HG03066 (cell line): Measurements from ENCODE around the gene TNNC1.

Experiments
- ATAC-seq: cut with Tn5 transposase; IDR thresholded peaks from one replicate; pipeline ENCODE4 v1.9.1; 2021; ENCODE audit warnings: low read depth; ENCODE audit not compliant: unreplicated experiment

The TNNC1 gene

DNA sequence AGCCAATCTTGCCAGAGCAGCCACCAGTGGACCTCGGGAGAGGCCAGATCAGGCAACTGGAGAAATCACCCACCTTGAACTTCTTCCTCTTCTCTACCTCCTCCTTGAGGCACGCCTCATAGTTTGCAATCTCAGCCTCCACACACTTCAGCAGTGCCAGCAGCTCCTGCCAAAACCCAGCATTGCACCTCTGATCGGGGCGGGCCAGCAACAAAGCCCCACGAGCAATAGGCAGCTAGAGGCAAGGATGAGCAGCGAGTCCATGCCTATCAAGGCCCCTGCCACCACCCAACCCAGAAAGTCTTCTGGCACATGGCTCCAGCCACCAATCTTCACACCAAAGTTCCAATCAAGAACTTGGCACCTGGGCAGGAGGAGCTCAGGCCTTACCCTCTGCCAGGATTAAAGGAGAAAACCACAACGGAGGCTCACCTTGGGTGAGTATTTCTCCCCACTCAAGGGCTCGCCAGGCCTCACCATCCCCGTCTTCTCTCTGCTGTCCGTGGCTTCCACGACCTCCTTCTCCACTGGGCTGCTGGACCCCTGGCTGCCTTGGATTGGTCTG lies 51.1 kb downstream of the TNNC1 start:
- ATAC-seq: no peak

DNA sequence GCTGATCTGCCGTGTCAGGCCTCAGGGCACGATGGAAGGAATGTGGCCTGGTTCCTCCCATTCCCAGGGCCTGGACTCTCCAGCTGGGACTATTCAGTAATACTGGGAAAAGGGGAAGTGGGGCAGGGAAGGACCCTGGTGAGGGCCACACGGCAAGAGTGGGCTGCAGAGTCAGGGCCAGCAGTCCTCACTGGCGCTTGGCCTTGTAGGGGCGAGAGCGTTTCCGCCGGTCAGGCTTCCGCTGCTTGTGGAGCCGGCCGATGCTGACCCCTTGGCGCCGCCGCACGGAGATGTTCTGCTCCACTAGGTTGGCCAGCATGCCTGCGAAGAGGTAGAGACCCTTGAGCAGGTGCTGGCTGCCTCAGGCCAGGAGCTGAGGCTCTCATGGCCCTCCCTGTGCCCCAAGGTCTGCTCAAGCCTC lies 51.7 kb downstream of the TNNC1 start:
- ATAC-seq: no peak

DNA sequence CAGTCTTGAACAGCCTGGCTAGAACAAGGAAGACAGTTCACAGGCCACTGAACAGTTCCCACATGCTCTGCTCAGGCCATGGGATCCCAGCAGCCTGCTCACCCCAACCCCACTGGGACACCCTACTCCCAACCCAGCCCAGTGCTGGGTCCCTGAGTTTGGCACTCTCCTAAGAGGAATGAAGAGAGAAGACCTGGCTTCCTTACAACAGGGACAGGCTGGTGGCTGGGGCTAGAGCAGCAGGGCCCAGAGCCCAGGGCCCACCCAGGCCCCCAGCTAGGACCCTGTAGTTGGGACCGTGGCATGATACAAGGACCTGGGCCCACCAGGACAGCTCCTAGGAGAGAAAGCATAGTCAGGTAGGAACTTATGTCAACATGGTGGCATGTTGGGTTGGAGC lies 52.3 kb downstream of the TNNC1 start:
- ATAC-seq: no peak
